Coronary artery (tissue), 2 donors: Measurements from ENCODE around the gene CNPY1.

Experiments
- DNase-seq: peaks from one replicate; pipeline ENCODE4 v3.0.0-alpha.2; 2017; ENCODE audit warnings: low spot score
- H3K27ac ChIP-seq, 2 donors: fragments of 200-600 bp; sonication (generic); one replicate each; pipeline ENCODE4 v1.5.1; 2016 to 2019
- H3K4me3 ChIP-seq: fragments of 200-600 bp; sonication (generic); 2 replicates; pipeline ENCODE4 v1.5.1; 2016; ENCODE audit warnings: mild to moderate bottlenecking, moderate library complexity
- CTCF ChIP-seq: fragments of 200-600 bp; sonication (generic); IDR thresholded peaks from one replicate; pipeline ENCODE4 v1.5.1; 2019; ENCODE audit warnings: antibody characterized with exemption

The CNPY1 gene

GRCh38 chr7:155451840-155452239, 94.5 kb downstream of the CNPY1 start:
- no peak overlapping the region for H3K4me3 ChIP-seq
- no peak for DNase-seq

More at GRCh38 chr7:155451840-155452239, 94.5 kb downstream of the CNPY1 start:
- no peak for TF ChIP-seq CTCF
- no peak overlapping the region for H3K27ac ChIP-seq
